CD4-positive, alpha-beta T cell (primary cell): Measurements from ENCODE around the gene MX2. TPM values are rescaled to one million over a fixed set of nuclear protein-coding genes. Genes with fewer than 3 reads are reported as not detected.

Experiments used
- ATAC-seq: fragments of 200-7000 bp; cut with Tn5 transposase; one replicate; pipeline ENCODE4 v1.10.0; 2022; ENCODE audit warnings: mild to moderate bottlenecking; ENCODE audit not compliant: poor library complexity
- CTCF ChIA-PET: fragments of 350-600 bp; sonication (Branson Sonifier 250); formaldehyde crosslinking; loops from one replicate; lab custom pipeline; 2021; ENCODE audit warnings: antibody characterized with exemption, inconsistent platforms; lab: Charles Lee
- POLR2A ChIA-PET: fragments of 350-600 bp; sonication (Branson Sonifier 250); formaldehyde crosslinking; loops from one replicate; lab custom pipeline; 2021; ENCODE audit warnings: antibody characterized with exemption, inconsistent platforms; lab: Charles Lee
- DNase-seq, 14 experiments: peaks; one replicate each; pipeline ENCODE4 v3.0.0-alpha.2; 2013 to 2020; ENCODE audit warnings: mixed read lengths in 2 of 14
- H3K27ac ChIP-seq, 2 donors: one replicate each; pipeline versions ENCODE4 v1.5.1 to v1.7.0; 2013; ENCODE audit warnings: low read length in 2 of 2, low read depth in 1 of 2, mild to moderate bottlenecking in 1 of 2
- H3K27me3 ChIP-seq, 2 experiments: 1 replicate in 1 of 2; 2 replicates in 1 of 2; pipeline versions ENCODE4 v1.6.1 to v1.7.0; 2013; ENCODE audit warnings: low read length in 2 of 2, control low read depth in 1 of 2, mild to moderate bottlenecking in 1 of 2, moderate library complexity in 1 of 2; ENCODE audit not compliant: insufficient read depth in 2 of 2, control insufficient read depth in 1 of 2
- H3K36me3 ChIP-seq: one replicate; pipeline ENCODE4 v1.6.1; 2013; ENCODE audit warnings: low read length, control low read depth; ENCODE audit not compliant: insufficient read depth
- H3K4me1 ChIP-seq: one replicate; pipeline ENCODE4 v1.6.1; 2013; ENCODE audit warnings: low read length, control low read depth; ENCODE audit not compliant: insufficient read depth
- H3K4me3 ChIP-seq: one replicate; pipeline ENCODE4 v1.5.1; 2013; ENCODE audit warnings: mild to moderate bottlenecking, low read length, moderate library complexity
- H3K9me3 ChIP-seq, 2 experiments: 1 replicate in 1 of 2; 2 replicates in 1 of 2; pipeline versions ENCODE4 v1.6.1 to v1.7.0; 2013; ENCODE audit warnings: low read length in 2 of 2, mild to moderate bottlenecking in 2 of 2, control low read depth in 1 of 2, moderate library complexity in 1 of 2; ENCODE audit not compliant: control insufficient read depth in 1 of 2, insufficient read depth in 1 of 2
- H3K27ac Mint-ChIP-seq: one replicate; pipeline ENCODE4 v1.8.0; 2020; ENCODE audit warnings: mixed read lengths
- H3K27me3 Mint-ChIP-seq: one replicate; pipeline ENCODE4 v1.8.0; 2021; ENCODE audit warnings: mixed read lengths
- H3K36me3 Mint-ChIP-seq: one replicate; pipeline ENCODE4 v1.8.0; 2021; ENCODE audit warnings: low read depth, mixed read lengths
- H3K4me1 Mint-ChIP-seq: one replicate; pipeline ENCODE4 v1.8.0; 2021; ENCODE audit warnings: low read depth, mixed read lengths
- H3K4me3 Mint-ChIP-seq: one replicate; pipeline ENCODE4 v1.8.0; 2020; ENCODE audit warnings: mild to moderate bottlenecking, mixed read lengths
- H3K9me3 Mint-ChIP-seq: one replicate; pipeline ENCODE4 v1.8.0; 2020; ENCODE audit warnings: mixed read lengths
- CTCF ChIP-seq: fragments of 200-600 bp; IDR thresholded peaks from one replicate; pipeline ENCODE4 v1.8.0; 2022; ENCODE audit warnings: antibody characterized with exemption, mild to moderate bottlenecking
- intact Hi-C, 2 experiments: fragments of 100-400 bp; cut with DNase I in 1 of 2; cut with micrococcal nuclease in 1 of 2; formaldehyde crosslinking; loops; one replicate each; pipeline versions ENCODE4 v1.15.1 to v1.9.0; 2023 to 2025; cut with DNase I, micrococcal nuclease
- total RNA-seq, 174 experiments: library from RNA in 2 of 174; stranded (reverse) in 2 of 174; gene quantifications; one replicate each; pipeline ENCODE4 v1.2.3 and lab custom pipeline; 2021 to 2026

Gene MX2
- total RNA-seq, 2 experiments from 2014 or later: 77.8 to 87.1 TPM

- Histone ChIP-seq H3K4me1 (no peaks in the 10 kb centered on the region), H3K4me3 (no peak overlapping the region), H3K27me3 (no peaks in the 10 kb centered on the region), H3K36me3 (no peaks in the 10 kb centered on the region), H3K27ac (no peak overlapping the region), H3K9me3 (peaks cover 0 to 7% of the 10 kb centered on the region in 2 experiments)
- no peaks in the 10 kb centered on the region for H3K4me1 Mint-ChIP-seq
- no peak overlapping the region for H3K4me3 Mint-ChIP-seq
- H3K9me3 Mint-ChIP-seq: no peaks in the 10 kb centered on the region
- intact Hi-C loops: no loop called here
- CTCF ChIA-PET: no interaction called here
- DNase-seq: no peak
- no peak for TF ChIP-seq CTCF
- no peaks in the 10 kb centered on the region for H3K27me3 Mint-ChIP-seq
- no peak for ATAC-seq
- H3K36me3 Mint-ChIP-seq: no peaks in the 10 kb centered on the region
- POLR2A ChIA-PET: no interaction called here
- H3K27ac Mint-ChIP-seq: no peak overlapping the region
Observed at GRCh38 chr21:41333752-41334151, 28.1 kb upstream of the MX2 start.

DNA sequence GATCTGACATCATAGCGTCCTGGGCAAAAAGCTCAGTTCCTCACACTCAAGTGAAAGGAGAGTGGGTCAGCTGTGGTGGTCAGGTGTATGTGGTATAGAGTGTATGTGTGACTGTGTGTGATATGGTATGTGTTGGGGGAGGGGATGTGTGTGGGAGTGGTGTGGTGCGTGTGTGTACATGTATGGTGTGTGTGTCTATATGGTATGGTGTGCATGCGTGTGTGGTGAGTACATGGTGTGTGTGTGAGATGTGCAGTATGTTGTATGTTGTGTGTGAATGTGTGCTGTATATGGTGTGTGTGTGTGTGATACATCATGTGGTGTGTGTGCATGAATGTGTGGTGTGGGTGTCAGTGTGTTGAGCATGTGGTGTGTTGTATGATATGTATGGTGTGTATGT lies 24.3 kb upstream of the MX2 start:
- DNase-seq: no peak
- no peak overlapping the region for H3K27ac Mint-ChIP-seq
- Histone ChIP-seq H3K4me3 (no peak overlapping the region), H3K9me3 (peaks cover 0 to 7% of the 10 kb centered on the region in 2 experiments), H3K27me3 (no peaks in the 10 kb centered on the region), H3K27ac (no peak overlapping the region), H3K36me3 (no peaks in the 10 kb centered on the region), H3K4me1 (no peaks in the 10 kb centered on the region)
- ChIA-PET POLR2A (no interaction called here), CTCF (no interaction called here)
- no peaks in the 10 kb centered on the region for H3K36me3 Mint-ChIP-seq
- H3K4me3 Mint-ChIP-seq: no peak overlapping the region
- H3K27me3 Mint-ChIP-seq: peaks cover 5% of the 10 kb centered on the region
- H3K4me1 Mint-ChIP-seq: no peaks in the 10 kb centered on the region
- H3K9me3 Mint-ChIP-seq: peaks cover 4% of the 10 kb centered on the region
- intact Hi-C loops: no loop called here
- ATAC-seq: no peak
- TF ChIP-seq CTCF: no peak

DNA sequence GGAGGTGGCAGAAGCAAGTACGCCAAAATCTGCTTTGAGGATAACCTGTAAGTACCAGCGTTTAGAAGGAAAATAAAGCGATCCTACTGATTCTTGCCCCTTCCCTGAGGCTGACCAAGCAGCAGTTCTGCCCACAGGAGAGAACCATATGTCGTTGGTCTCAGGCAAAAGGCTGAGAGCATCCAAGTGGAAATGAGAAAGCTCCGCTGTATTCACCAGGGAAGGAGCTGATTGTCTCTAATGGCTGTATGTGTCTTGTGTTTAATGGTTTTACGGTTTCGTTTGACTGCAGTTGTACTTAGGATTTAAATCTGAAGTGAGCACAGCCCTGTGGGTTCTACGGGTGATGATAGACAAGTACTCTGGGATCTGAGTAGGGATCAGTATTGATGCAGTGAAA lies 23.4 kb upstream of the MX2 start:
- H3K36me3 Mint-ChIP-seq: no peaks in the 10 kb centered on the region
- Histone ChIP-seq H3K27ac (no peak overlapping the region), H3K4me3 (no peak overlapping the region), H3K36me3 (no peaks in the 10 kb centered on the region), H3K27me3 (no peaks in the 10 kb centered on the region), H3K4me1 (no peaks in the 10 kb centered on the region), H3K9me3 (peaks cover 0 to 7% of the 10 kb centered on the region in 2 experiments)
- intact Hi-C loops: no loop called here
- no peak for TF ChIP-seq CTCF
- H3K4me3 Mint-ChIP-seq: no peak overlapping the region
- POLR2A ChIA-PET: no interaction called here
- H3K9me3 Mint-ChIP-seq: peaks cover 4% of the 10 kb centered on the region
- peaks cover 5% of the 10 kb centered on the region for H3K27me3 Mint-ChIP-seq
- no peak overlapping the region for H3K27ac Mint-ChIP-seq
- DNase-seq (no peak), ATAC-seq (no peak)
- H3K4me1 Mint-ChIP-seq: no peaks in the 10 kb centered on the region
- CTCF ChIA-PET: no interaction called here
